Activated CD4-positive, alpha-beta T cell treated with anti-CD3 and anti-CD28 coated beads, Interleukin-2, amount 10 ng/mL, durations not matched to agents 24 days and 14 days (primary cell): ENCODE data around the gene LGR6. TPM values are rescaled to one million over a fixed set of nuclear protein-coding genes. Genes with fewer than 3 reads are reported as not detected.
"Not testable (repeated sequence)": the region's sequence is repeated elsewhere in the genome, so short reads cannot be mapped to it uniquely, and the experiment has no call there.

Experiments
- DNase-seq: peaks from one replicate; pipeline ENCODE4 v3.0.0; 2022
- H3K27ac Mint-ChIP-seq: one replicate; pipeline ENCODE4 v1.8.0; 2022; ENCODE audit warnings: mild to moderate bottlenecking, mixed read lengths
- H3K27me3 Mint-ChIP-seq: one replicate; pipeline ENCODE4 v1.8.0; 2022; ENCODE audit warnings: mixed read lengths
- H3K36me3 Mint-ChIP-seq: one replicate; pipeline ENCODE4 v1.8.0; 2022; ENCODE audit warnings: low read depth, mild to moderate bottlenecking, mixed read lengths
- H3K4me1 Mint-ChIP-seq: one replicate; pipeline ENCODE4 v1.8.0; 2021; ENCODE audit warnings: mixed read lengths
- H3K4me3 Mint-ChIP-seq: one replicate; pipeline ENCODE4 v1.8.0; 2022; ENCODE audit warnings: mild to moderate bottlenecking, moderate library complexity, mixed read lengths
- H3K9me3 Mint-ChIP-seq: one replicate; pipeline ENCODE4 v1.8.0; 2021; ENCODE audit warnings: mixed read lengths
- intact Hi-C: fragments of 100-400 bp; cut with micrococcal nuclease; formaldehyde crosslinking; loops from one replicate; pipeline ENCODE4 v1.15.1; 2023
- total RNA-seq: library from RNA; stranded (reverse); gene quantifications from 2 replicates; pipeline ENCODE4 v1.2.3, GENCODE V29; 2022

Gene LGR6
- total RNA-seq, 1 donor from 2014 or later = not detected

DNA sequence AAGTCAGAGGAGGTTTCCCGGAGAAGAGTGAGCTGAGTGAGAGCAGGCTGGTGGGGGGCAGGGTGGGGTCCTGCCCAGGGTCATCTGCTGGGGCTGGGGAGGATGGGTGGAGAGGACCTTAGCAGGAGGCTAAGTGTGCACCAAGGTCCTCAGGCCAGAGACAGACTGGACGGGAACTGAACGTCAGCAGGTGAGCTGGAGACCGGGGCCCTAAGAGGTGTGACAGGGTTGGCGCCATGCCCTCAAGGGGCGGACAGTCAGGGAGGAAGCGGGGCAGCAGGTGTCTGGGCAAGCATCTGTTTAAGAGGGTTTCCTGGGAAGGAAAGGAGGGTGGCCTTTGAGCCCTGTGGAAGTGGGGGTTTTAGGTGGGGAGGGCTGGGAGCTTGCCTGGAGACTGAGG is 19.6 kb upstream of the LGR6 start:
- Mint-ChIP-seq H3K9me3 (no peaks in the 10 kb centered on the region), H3K4me1 (peaks cover 2% of the 10 kb centered on the region), H3K27me3 (no peaks in the 10 kb centered on the region), H3K27ac (no peak overlapping the region), H3K4me3 (no peak overlapping the region), H3K36me3 (peaks cover 2% of the 10 kb centered on the region)
- DNase-seq = no peak
- intact Hi-C loops = no loop called here

GRCh38 chr1:202176949-202177927 is 16.4 kb upstream of the LGR6 start:
- Mint-ChIP-seq H3K36me3 (peaks cover 2% of the 10 kb centered on the region), H3K4me1 (no peaks in the 10 kb centered on the region), H3K4me3 (no peak overlapping the region), H3K27ac (no peak overlapping the region), H3K27me3 (no peaks in the 10 kb centered on the region), H3K9me3 (no peaks in the 10 kb centered on the region)
- intact Hi-C loops = no loop called here
- no peak for DNase-seq

GRCh38 chr1:202179828-202180750 is 13.5 kb upstream of the LGR6 start:
- Mint-ChIP-seq H3K9me3 (no peaks in the 10 kb centered on the region), H3K27me3 (peaks cover 3% of the 10 kb centered on the region), H3K4me3 (no peak overlapping the region), H3K27ac (no peak overlapping the region), H3K36me3 (no peaks in the 10 kb centered on the region), H3K4me1 (peaks cover 13% of the 10 kb centered on the region)
- intact Hi-C loops = no loop called here
- no peak for DNase-seq

DNA sequence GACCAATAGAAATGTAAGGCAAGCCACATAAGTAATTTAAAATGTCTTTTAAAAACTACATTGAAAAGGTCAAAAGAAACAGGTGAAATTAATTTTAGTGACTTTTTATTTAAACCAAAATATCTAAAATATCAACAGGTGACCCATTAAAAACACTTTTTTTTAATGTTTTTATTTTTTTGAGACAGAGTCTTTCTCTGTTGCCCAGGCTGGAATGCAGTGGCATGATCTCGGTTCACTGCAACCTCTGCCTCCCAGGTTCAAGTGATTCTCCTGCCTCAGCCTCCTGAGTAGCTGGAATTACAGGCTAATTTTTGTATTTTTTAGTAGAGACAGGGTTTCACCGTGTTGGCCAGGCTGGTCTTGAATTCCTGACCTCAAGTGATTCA is 12.9 kb upstream of the LGR6 start:
- H3K36me3 Mint-ChIP-seq, H3K27ac Mint-ChIP-seq, H3K27me3 Mint-ChIP-seq, DNase-seq, intact Hi-C loops, H3K9me3 Mint-ChIP-seq, H3K4me3 Mint-ChIP-seq: not testable (repeated sequence)
- peaks cover 13% of the 10 kb centered on the region for H3K4me1 Mint-ChIP-seq

DNA sequence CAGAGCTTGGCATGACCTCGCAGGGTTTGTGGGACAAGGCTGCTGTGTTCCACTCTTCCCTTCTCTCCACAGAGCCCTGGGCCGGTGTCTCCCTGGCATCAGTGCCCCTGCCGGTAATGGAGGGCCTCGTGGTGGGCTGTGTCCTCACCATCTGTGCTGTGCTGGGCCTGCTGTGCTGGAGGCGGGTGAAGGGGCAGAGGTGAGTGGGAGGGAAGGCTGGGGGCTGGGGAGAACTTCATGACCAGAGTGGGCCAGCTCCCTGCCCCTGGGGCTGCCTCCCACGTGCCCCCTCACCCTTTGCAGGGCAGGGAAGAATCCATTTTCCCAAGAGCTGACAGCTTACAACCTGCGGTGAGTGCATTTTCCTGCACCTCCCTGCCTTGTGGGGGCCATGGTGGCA is 12.0 kb upstream of the LGR6 start:
- intact Hi-C loops = no loop called here
- no peaks in the 10 kb centered on the region for H3K9me3 Mint-ChIP-seq
- H3K27ac Mint-ChIP-seq = no peak overlapping the region
- DNase-seq = no peak
- peaks cover 13% of the 10 kb centered on the region for H3K4me1 Mint-ChIP-seq
- no peak overlapping the region for H3K4me3 Mint-ChIP-seq
- peaks cover 4% of the 10 kb centered on the region for H3K27me3 Mint-ChIP-seq
- no peaks in the 10 kb centered on the region for H3K36me3 Mint-ChIP-seq

DNA sequence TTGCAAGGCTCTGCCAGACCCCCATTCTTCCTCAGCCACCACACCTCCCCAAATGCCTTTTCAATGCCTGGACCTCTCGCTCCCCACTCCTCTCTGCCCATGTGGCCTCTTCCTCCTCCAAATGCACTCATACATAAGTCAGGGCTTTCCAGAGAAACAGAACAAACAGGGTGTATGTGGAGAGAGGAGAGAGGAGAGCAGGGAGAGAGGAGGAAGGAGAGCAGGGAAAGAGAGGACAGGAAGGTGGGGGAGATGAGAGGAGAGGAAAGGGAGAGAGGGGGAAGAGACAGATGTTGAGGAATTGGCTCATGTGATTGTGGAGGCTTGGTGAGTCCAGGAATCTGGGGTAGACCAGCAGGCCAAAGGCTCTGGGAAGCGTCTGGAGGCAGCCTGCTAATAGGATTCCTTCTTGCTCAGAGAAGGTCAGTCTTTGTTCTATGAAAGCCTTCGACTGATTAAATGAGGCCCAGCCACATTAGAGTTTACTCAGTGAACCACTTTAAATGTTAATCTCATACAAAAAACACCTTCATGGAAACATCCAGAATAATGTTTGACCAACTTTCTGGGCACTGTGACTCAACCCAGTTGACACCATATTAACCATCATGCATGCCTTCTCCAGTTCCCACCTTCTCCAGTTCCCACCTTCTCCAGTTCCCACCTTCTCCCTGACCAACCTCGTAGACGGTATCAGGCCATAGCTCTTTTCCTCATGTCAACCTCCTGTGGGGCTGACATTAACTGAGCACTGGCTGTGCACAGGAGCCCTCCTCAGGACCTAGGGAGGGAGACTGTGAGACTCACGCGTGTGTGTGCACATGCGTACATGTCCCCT is 11.3 kb upstream of the LGR6 start:
- DNase-seq = no peak
- H3K9me3 Mint-ChIP-seq = no peaks in the 10 kb centered on the region
- no peaks in the 10 kb centered on the region for H3K36me3 Mint-ChIP-seq
- H3K4me3 Mint-ChIP-seq = no peak overlapping the region
- H3K27me3 Mint-ChIP-seq = peaks cover 4% of the 10 kb centered on the region
- no peak overlapping the region for H3K27ac Mint-ChIP-seq
- intact Hi-C loops = no loop called here
- H3K4me1 Mint-ChIP-seq = peaks cover 13% of the 10 kb centered on the region

- Mint-ChIP-seq H3K27ac (no peak overlapping the region), H3K27me3 (peaks cover 4% of the 10 kb centered on the region), H3K9me3 (no peaks in the 10 kb centered on the region), H3K36me3 (no peaks in the 10 kb centered on the region), H3K4me1 (peaks cover 13% of the 10 kb centered on the region), H3K4me3 (no peak overlapping the region)
- intact Hi-C loops = no loop called here
- peak; percentile 91 for DNase-seq
These were observed 8.7 kb upstream of the LGR6 start for GRCh38 chr1:202184750-202185460.

- intact Hi-C loops = no loop called here
- H3K9me3 Mint-ChIP-seq = no peaks in the 10 kb centered on the region
- peaks cover 4% of the 10 kb centered on the region for H3K27me3 Mint-ChIP-seq
- H3K4me1 Mint-ChIP-seq = peaks cover 13% of the 10 kb centered on the region
- DNase-seq = no peak
- no peaks in the 10 kb centered on the region for H3K36me3 Mint-ChIP-seq
- H3K4me3 Mint-ChIP-seq = no peak overlapping the region
- H3K27ac Mint-ChIP-seq = no peak overlapping the region
These were observed 7.3 kb upstream of the LGR6 start for GRCh38 chr1:202186327-202186726.

DNA sequence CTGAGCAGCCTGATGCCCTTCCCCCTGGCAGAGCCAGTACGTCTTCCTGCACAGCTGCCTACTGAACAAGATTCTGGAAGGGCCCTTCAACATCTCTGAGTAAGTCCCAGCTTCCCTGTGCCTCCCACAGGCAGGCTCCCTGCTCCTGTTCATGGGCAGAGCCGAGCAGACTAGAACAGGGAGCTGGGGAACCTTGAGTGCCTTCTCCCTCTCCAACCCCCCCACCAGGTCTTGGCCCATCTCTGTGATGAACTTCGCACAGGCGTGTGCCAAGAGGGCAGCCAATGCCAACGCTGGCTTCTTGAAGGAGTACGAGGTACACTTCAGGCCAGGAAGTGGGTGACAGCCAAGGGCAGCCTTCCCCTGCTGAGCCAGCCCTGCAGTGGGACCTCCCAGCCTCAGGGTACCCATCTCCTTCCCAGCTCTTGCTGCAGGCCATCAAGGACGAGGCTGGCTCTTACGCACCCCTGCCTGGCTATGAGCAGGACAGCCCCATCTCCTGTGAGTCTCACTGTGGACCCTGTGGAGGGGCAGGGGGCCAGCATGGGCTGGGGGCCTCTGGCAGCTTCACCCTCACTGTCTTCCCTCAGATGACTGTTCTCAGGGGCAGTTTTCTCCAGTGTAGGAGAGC is 6.4 kb upstream of the LGR6 start:
- Mint-ChIP-seq H3K4me1 (peaks cover 13% of the 10 kb centered on the region), H3K36me3 (no peaks in the 10 kb centered on the region), H3K27me3 (peaks cover 4% of the 10 kb centered on the region), H3K9me3 (no peaks in the 10 kb centered on the region), H3K4me3 (no peak overlapping the region), H3K27ac (no peak overlapping the region)
- intact Hi-C loops = no loop called here
- no peak for DNase-seq

- Mint-ChIP-seq H3K4me1 (peaks cover 13% of the 10 kb centered on the region), H3K4me3 (no peak overlapping the region), H3K27me3 (peaks cover 4% of the 10 kb centered on the region), H3K9me3 (no peaks in the 10 kb centered on the region), H3K27ac (no peak overlapping the region), H3K36me3 (no peaks in the 10 kb centered on the region)
- intact Hi-C loops = loop anchor here (2.0 kb wide), 1 partner anchor 531 kb away; no protein-coding TSS in a partner anchor
- no peak for DNase-seq
These were observed 5.7 kb upstream of the LGR6 start for GRCh38 chr1:202187697-202188407.

- intact Hi-C loops = loop anchor here (1.0 to 2.0 kb wide), 2 partner anchors 126 to 530 kb away; no protein-coding TSS in a partner anchor
- Mint-ChIP-seq H3K27ac (no peak overlapping the region), H3K4me1 (peaks cover 7% of the 10 kb centered on the region), H3K4me3 (no peak overlapping the region), H3K27me3 (peaks cover 10% of the 10 kb centered on the region), H3K36me3 (no peaks in the 10 kb centered on the region), H3K9me3 (no peaks in the 10 kb centered on the region)
- DNase-seq = peak; percentile 94
These were observed 4.4 kb upstream of the LGR6 start for GRCh38 chr1:202189001-202189790.
